ENCODE measurements around the gene TLE5. TPM values are rescaled to one million over a fixed set of nuclear protein-coding genes. Genes with fewer than 3 reads are reported as not detected.

TLE5 gene
- total and polyA plus RNA-seq, 8 donors: 126 to 688 (median 339) TPM

DNA sequence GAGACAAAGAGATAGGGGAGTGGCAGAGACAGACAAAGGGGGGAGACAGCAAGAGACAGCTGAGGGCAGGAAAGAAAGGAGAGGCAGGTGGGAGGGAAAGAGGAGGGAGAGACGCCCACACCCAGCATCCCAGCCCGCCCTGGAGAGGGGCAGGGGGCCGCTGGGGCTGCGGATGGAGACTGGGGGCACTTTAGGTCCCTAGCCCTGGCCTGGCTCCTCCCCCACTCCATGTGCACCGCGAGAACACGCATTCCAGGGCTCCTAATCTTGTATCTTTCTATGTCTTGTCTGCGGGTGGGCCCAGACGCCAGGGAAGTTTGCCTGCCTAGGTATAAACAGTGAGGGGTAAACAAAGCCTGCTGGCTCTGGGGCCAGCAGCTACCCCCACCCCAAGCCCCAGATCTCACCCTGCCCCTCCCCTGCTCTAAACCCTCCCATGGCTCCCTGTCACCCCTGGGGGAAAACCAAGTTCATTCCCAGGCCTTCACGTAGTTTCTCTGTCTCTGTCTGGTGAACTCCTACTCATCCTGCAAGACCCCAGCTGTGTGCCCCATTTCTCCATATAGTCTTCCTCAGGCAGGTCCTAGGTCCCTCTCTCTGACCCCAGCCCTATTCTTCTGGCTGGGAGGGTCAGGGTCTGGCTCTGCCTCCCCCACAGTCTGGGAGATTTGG, 5.7 kb downstream of the TLE5 start:
- no peaks in the 10 kb centered on the region for H3K27me3 ChIP-seq
- H3K4me3 ChIP-seq: peak overlapping the region in 1 of 4 donors; percentile 23
- TF ChIP-seq, protein P1, sequence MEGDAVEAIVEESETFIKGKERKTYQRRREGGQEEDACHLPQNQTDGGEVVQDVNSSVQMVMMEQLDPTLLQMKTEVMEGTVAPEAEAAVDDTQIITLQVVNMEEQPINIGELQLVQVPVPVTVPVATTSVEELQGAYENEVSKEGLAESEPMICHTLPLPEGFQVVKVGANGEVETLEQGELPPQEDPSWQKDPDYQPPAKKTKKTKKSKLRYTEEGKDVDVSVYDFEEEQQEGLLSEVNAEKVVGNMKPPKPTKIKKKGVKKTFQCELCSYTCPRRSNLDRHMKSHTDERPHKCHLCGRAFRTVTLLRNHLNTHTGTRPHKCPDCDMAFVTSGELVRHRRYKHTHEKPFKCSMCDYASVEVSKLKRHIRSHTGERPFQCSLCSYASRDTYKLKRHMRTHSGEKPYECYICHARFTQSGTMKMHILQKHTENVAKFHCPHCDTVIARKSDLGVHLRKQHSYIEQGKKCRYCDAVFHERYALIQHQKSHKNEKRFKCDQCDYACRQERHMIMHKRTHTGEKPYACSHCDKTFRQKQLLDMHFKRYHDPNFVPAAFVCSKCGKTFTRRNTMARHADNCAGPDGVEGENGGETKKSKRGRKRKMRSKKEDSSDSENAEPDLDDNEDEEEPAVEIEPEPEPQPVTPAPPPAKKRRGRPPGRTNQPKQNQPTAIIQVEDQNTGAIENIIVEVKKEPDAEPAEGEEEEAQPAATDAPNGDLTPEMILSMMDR (IDR thresholded peaks at IDR 0.05): no peak
- TF ChIP-seq EP300 (IDR thresholded peaks at IDR 0.05) (no peak), POLR2A (IDR thresholded peaks at IDR 0.05) (no peak), POLR2AphosphoS5 (IDR thresholded peaks at IDR 0.05) (no peak)
- H3K36me3 ChIP-seq: peaks cover 52 to 80% (median 75%) of the 10 kb centered on the region in 4 donors
- peaks cover 39 to 80% (median 68%) of the 10 kb centered on the region in 4 donors for H3K4me1 ChIP-seq
- WGBS, 5 donors: 34 to 49% (median 41%) methylated on average over 9 to 10 of the region's 10 CpGs
- DNase-seq: peak in 1 of 2 donors; percentile 54
- intact Hi-C loops (cut with DNase I; ENCODE audit: low total_unique reads): no loop called here
- H3K27ac ChIP-seq: peak overlapping the region; percentile 55 to 86 (median 72)
- no peaks in the 10 kb centered on the region for H3K9me3 ChIP-seq

DNA sequence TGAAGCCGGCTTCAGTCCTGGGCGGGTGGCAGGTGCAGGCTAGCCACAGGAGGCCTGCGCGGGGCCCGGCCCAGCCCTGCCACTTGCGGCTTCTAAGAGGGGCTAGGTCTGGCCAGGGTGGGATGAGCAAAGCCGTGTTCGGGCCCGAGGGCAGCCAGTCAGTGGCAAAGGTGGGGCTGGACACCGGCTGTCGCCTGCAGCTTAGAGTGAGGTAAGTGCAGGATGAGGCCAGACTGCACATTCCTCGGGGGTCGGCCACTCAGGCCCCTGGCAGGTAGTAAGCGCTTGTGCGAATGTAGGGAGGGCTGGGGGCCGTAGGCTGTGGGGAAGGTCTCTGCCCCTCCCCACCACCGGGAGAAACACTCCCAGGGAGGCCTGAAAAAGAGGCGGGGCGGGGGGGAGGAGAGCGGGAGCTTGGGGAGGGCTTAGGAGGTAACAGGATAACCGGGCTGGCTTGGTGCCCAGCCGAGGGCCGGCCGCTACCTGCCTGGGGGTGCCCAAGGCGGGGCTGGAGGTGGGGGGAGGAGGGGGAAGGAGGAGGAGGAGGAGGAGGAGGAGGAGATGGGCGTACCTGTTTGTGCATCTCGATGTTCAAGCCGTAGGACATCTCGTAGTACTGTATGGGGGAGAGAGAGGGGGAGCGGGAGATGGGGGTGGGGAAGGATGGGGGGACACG, 6.4 kb downstream of the TLE5 start:
- Histone ChIP-seq H3K4me3 (peak overlapping the region in 1 of 4 donors; percentile 28), H3K9me3 (no peaks in the 10 kb centered on the region), H3K4me1 (peaks cover 38 to 79% (median 66%) of the 10 kb centered on the region in 4 donors), H3K36me3 (peaks cover 52 to 80% (median 75%) of the 10 kb centered on the region in 4 donors), H3K27ac (peak overlapping the region; percentile 20 to 86 (median 72)), H3K27me3 (no peaks in the 10 kb centered on the region)
- no peak for TF ChIP-seq POLR2A (IDR thresholded peaks at IDR 0.05)
- no peak for TF ChIP-seq EP300 (IDR thresholded peaks at IDR 0.05)
- TF ChIP-seq POLR2AphosphoS5 (IDR thresholded peaks at IDR 0.05): no peak
- TF ChIP-seq, protein P1 (IDR thresholded peaks at IDR 0.05): no peak
- intact Hi-C loops (cut with DNase I; ENCODE audit: low total_unique reads): no loop called here
- peak; percentile 87 to 92 for DNase-seq
- 29 to 57% (median 39%) methylated on average over 27 to 31 of the region's 31 CpGs for WGBS, 5 donors

DNA sequence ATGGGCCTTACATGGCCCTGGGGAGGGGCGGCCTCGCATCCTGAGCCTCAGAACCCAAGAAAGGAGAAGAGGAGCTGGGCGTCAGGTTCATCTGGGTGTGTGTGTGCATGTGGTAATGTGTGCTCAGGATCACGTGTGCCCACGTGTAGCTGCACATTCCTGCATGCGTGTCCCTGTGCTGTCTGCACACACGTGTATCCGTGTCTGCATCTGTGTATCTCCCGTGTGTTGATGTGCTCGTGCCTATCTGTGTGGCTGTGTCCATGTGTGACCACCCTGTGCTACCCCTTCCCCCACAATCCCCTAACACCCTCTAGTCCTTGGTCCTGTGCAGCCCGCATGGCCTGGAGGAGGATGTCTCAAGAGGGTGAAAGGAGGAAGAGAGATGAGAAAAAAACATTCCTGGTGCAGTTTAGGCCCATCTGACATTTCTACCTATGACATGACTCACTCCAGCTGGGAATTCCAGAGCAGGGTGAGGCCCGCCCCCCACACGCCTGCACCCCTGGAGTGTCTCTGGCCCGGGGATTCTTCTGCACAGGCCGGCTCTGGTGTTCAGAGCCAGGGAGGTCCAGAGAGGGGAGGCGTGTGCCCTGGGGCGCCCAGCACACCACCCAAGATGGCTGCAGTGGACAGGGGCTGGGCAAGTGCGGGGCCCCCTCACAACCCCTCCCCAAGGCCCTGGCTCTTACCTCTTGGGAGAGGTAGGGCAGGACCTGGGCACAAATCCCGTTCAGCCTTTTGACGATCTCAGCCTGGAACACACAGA, 7.1 kb downstream of the TLE5 start:
- no peaks in the 10 kb centered on the region for H3K9me3 ChIP-seq
- intact Hi-C loops (cut with DNase I; ENCODE audit: low total_unique reads): no loop called here
- peaks cover 52 to 77% (median 74%) of the 10 kb centered on the region in 4 donors for H3K36me3 ChIP-seq
- WGBS, 5 donors: 59 to 82% (median 69%) methylated on average over 16 to 20 of the region's 20 CpGs
- H3K27me3 ChIP-seq: no peaks in the 10 kb centered on the region
- peak in 1 of 2 donors; percentile 55 for DNase-seq
- peak overlapping the region in 1 of 4 donors; percentile 28 for H3K4me3 ChIP-seq
- H3K27ac ChIP-seq: peak overlapping the region; percentile 20 to 86 (median 72)
- TF ChIP-seq POLR2AphosphoS5 (IDR thresholded peaks at IDR 0.05) (no peak), EP300 (IDR thresholded peaks at IDR 0.05) (no peak), POLR2A (IDR thresholded peaks at IDR 0.05) (no peak)
- TF ChIP-seq, protein P1 (IDR thresholded peaks at IDR 0.05): no peak
- peaks cover 34 to 73% (median 60%) of the 10 kb centered on the region in 4 donors for H3K4me1 ChIP-seq

All from stomach (tissue), 9 donors.